Neural progenitor cell (in vitro differentiated cells): ENCODE data around the gene SELENOO.

ENCODE experiments used
- CTCF ChIP-seq: fragments of 200-600 bp; sonication (generic); IDR thresholded peaks from 2 replicates; pipeline ENCODE4 v1.5.1; 2017; ENCODE audit warnings: antibody characterized with exemption, mild to moderate bottlenecking
- EZH2 ChIP-seq: fragments of 200-600 bp; sonication (generic); IDR thresholded peaks from 2 replicates; pipeline ENCODE4 v1.6.1; 2017; ENCODE audit warnings: antibody characterized with exemption, mild to moderate bottlenecking, moderate library complexity

- TF ChIP-seq CTCF (no peak), EZH2 (no peak)
These were observed 32.4 kb downstream of the SELENOO start for GRCh38 chr22:50233223-50233622.
